Fibroblast of skin of right quadriceps (primary cell): ENCODE data around the gene TNIP1.
A peak's percentile ranks its signal among the peaks of the same experiment; 100 is the strongest.

Source experiments
- DNase-seq: peaks from one replicate; pipeline ENCODE4 v3.0.0-alpha.2; 2013

The TNIP1 gene, protein sequence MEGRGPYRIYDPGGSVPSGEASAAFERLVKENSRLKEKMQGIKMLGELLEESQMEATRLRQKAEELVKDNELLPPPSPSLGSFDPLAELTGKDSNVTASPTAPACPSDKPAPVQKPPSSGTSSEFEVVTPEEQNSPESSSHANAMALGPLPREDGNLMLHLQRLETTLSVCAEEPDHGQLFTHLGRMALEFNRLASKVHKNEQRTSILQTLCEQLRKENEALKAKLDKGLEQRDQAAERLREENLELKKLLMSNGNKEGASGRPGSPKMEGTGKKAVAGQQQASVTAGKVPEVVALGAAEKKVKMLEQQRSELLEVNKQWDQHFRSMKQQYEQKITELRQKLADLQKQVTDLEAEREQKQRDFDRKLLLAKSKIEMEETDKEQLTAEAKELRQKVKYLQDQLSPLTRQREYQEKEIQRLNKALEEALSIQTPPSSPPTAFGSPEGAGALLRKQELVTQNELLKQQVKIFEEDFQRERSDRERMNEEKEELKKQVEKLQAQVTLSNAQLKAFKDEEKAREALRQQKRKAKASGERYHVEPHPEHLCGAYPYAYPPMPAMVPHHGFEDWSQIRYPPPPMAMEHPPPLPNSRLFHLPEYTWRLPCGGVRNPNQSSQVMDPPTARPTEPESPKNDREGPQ

DNA sequence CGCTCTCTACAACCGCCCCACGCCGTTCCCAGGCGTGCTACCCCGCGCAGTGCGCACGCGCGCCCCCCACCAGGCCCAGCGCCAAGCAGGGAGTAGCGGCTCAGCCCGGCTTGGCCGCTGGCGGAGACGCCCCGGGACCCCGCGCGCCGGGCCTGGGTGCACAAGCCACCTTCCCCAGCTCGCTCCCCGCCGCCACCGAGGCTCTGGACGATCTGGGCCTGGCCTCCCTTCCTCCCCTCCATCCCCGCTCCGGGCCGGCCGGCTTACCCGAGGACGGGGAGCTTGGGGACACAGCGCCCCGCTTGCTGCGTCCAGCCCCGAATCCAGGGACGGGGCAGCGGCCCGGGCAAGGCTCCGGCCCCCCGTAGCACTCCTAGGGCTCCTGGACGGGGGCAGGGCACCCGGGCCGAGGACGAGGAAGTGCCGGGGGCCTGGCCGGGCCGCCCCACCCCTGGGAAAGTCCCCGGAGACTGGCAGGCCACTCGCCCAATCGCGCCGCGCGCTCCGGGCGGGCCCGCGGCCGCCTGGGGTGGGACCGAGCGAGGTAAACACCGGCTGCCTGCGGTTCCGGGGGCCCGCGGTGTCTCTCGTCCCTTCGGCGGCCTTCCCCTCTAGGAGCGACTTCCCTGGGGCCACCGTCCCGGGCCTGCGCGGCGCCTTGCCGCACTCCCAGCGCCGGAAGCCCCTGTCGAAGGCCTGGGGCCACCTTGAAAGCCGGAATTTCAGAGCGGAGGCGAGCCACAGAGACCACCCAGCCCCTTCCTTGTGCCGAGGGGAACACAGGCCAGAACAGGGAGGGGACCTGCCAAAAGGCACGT, at the start of gene TNIP1:
TSS of gene TNIP1 (minus strand) at position 422 of the 818 bp plus-strand sequence. CDS start 15,939 bp downstream, outside the sequence.
- DNase-seq = peak; percentile 94

DNA sequence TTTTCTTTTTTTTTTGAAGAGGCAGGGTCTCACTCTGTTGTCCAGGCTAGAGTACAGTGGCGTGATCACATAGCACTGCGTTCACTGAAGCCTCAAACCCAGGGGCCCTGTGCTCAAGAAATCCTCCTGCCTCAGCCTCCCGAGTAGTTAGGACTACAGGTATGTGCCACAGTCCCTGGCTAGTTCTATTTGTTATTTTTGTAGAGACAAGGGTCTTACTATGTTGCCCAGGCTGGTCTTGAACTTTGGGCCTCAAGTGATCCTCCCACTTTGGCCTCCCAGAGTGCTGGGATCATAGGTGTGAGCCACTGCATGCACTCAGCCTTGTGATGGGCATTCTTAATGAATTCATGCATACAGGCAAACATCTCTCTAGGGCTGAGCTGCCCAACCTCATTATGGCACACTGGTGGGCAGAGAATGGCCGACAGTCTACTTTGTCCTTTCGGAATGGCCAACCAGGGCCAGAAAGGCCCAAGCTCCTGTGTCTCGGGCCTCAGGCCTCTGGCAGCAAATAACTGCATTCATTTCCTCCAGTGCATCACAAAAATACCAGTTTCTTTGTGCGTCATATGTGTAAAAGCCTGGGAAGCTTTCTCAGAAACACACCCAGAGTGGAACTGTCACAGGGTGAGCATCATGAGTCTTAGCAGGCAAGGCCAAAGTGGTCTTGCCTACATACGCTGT, 49.5 kb upstream of the TNIP1 start:
- DNase-seq = no peak

DNA sequence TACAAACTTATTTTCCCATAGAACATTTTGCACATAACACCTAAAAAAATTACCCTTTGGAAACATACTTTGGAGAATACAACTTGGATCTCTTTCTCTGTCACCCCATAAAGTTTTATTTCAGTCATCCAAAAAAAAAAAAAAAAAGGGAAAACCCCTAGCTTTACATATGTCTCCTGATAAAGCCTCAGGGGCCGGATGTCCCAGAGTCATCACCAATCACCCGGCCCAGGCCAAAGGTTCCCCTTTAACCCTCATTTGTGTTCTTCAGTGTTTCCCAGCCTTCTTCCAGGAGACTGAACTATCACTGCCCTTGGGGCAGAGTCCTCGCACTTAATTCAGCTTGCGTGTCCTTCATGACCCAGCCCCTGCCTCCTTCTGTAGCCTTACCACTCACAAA, 48.0 kb upstream of the TNIP1 start:
- no peak for DNase-seq

DNA sequence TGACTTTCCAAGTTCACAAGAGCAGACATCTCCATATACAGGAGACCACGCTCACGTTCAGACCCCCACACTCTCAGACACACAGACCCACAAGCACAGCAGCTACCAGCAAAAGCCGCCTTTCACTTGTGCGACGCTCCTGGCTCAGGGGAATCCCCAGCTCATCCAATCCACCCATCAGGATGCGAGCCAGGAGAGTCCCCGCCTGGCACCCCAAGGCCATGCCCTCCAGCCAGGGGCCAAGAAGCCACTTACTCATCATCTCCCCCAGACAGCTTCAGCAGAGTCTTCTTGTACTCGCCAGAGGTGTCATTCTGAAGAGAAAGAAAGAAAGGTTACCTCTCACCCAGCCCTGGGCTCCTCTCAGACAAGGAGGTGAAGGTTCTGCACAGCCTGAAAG, 47.1 kb upstream of the TNIP1 start:
- DNase-seq = no peak

DNA sequence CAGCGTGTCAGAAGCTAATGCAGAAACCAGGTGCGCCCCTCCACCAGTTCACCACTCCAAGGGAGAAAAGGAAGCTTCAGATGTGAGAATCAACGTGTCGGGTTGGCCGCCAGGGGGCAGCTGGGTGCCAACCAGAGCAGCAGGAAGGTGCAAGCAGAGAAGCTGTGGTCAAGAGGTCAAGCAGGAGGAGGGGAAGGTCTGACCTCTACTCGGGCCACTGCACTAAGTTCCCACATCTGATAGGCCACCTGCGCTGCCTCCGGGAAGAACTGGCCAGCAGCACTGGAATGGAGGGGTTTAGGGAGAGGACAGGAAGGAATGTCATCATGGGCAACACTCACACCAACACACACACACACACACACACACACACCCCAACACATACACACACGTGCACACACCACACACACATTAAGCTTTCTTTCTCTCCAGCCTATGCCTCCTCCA, 45.4 kb upstream of the TNIP1 start:
- DNase-seq = peak; percentile 41

DNA sequence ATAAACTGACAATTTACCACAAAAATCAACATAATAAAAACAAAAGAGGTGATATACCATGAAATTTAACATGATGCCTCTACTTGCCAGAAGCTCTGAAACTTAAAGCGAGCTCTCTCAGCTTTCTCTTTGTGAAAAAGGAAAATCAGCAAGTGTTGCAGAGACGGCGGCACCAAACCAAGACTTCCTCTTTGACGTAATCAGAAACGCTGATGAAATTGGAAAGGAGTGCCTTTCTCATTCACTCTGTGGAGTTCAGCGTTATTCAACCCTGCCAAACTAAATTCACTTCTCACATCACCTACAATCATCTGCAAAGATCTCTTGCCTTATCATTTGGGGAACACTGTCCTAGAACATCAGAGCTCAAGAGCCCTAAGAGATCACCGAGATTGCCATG, 44.6 kb upstream of the TNIP1 start:
- no peak for DNase-seq

DNA sequence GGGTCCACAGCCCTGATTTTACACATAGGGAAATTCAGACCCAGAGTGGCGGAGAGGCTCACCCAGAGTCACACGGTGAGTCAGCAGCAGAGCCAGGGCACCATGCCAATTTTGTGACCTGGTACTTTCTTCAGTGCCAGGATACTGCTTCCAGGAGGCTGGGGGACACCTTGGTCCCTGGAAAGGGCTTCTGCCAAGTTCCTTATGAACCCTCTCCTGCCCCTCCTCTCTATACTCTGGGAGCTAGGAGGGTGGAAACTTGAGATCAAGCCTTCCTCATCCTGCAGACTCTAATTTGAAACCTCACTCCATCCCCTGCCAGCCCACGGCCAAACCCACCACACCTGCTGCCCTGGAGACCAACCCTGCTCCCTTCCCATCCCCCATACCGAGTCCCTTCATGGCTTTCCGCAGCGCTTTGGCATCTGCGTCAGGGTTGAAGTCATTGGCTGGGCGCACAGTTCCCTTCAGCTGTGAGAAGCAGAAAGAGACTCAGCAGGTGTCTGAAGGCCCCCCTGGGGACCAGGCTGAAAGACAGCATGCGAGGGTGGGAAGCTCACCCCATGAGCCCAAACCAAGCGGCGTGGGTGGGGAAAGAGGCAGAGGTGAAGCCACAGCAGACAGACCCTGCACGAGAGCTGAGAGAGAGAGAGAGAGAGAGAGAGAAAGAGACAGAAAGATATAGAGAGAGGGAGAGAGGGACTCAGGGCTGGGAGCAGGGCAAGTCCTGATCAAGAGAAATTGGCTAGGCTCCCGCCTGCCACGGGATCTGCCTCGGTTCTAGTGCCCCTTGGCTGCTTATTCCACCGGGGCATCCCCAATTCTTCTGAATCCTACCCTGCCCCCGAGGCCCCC, 43.3 kb upstream of the TNIP1 start:
- peak; percentile 14 for DNase-seq

DNA sequence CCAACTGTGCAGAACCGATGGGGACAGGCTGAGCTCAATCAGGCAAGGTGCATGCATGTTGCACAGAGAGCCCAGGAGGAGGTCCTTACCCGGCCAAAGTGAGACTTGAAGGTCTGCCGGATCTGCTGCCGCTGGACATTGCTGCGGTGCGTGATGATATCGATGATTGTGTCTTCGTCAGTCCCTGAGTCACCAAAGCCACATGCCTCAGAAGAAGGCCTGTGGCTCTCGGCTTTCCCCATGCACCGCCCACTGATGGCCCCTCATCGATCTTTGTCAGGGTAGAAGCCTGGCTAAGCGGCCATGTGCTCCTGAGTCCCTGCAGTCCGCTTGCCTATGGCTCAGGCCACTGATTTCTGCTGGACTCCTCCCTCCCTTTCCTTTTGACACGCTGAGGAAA, 42.0 kb upstream of the TNIP1 start:
- no peak for DNase-seq

DNA sequence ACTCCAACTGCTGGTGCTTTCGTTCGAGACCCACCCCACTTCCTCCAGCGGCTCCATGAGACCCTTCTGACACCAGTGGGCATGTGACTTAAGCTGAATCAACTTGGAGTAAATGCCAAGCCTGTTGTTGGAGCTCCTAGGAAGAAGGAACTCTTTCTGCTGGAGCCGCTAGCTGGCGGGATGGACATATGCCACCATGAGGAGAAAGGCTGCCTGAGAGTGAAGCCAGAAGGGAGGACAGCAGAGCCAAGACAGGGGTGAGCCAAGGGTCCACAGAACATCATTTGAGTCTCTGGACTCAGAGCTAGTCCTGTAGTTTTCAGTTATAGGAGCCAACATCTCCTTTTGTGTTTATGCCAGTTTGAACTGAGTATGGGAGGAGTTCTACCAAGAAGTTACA, 40.8 kb upstream of the TNIP1 start:
- DNase-seq = no peak

DNA sequence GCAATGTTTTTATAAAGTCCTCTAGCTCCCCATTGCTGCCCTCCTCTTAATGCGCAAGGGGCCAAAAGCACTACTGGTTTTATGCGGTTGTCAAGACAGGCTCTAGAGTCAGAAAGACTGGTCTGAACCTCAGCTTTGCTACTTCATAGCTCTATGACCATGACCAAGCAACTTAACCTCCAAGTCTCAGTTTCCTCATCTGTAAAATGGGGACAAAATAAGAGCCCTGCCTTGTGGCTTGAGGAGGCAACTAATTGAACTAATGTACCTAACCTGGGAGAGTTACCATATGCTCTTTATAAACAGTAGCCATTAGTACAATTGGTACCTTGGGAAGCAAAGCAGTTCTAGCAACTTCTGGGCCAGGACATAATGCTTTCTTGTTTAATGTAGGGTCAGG, 40.3 kb upstream of the TNIP1 start:
- DNase-seq = no peak

DNA sequence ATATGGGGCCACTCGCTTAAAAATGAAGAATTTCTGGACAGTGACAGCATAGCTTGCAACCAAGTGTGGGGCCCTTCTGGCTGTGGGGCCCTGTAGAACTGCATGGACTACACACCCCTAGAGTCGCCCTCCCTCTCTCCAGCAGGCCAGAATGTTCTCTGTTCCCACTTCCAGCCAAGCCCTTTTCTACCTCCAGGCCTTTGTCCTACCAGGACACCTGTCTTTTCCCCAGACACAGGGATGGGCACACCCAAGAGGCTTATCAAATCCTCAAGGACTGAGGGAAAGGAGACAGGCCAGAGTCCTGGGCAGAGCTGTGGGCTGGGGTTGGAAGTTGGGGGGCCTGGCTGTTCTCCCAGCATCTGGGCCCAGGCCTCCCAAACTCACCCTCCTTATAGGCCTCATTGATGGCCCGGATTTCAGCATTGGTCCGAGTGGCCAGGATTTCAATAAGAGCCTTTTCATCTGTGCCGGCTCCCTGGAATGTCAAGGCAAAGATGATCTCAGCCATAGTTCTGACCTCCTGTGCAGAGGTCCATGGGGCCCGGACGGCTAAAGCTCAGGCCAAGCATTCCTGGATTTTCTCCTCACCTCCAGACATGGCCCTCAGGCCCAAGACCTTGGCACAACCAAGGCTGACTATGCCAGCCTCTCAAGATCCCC, 38.2 kb upstream of the TNIP1 start:
- DNase-seq = no peak

DNA sequence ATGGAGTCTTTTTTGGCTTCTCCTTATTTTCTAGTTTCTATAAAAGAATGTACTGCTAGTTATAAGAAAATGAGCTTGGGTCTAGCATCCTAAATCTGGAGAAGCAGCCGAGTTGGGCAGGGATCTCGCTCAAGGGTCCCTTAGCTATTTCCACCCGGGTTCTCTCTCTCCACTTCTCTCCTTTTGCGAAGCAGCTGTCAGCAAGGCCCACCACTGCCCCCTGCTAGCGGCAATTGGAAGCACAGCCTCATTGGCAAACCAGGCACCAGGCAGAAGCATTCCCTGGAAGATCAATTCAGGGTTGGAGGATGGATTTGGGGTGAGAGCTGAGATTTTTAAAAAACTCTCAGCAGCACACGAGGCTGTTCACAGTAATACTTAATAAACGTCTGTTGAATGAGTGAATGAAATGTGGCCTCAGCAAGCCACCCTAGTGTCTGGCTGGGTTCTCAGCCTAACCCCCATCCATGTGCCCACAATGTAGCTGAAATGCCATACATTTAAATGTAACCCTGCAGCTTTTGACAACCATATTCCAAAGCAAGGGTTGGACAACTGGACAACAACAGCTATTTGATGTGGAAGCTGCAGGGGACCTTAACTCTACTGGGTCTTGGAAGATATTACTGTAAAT, 34.6 kb upstream of the TNIP1 start:
- peak; percentile 48 for DNase-seq

DNA sequence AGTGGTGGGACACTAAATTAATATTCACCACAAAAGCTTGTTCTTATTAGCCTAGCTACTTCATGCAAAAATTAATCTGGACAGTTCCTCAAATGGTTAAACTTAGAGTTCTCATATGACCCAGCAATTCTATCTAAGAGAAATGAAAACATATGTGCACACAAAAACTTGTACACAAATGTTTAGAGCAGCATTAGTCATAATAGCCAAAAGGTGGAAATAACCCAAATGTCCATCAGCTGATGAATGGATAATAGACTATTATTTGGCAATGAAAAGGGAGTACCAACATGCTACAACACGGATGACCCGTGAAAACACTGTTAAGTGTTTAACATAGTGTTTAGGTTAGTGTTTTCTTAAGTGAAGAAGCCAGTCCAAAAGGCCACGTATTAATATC, 32.8 kb upstream of the TNIP1 start:
- no peak for DNase-seq

DNA sequence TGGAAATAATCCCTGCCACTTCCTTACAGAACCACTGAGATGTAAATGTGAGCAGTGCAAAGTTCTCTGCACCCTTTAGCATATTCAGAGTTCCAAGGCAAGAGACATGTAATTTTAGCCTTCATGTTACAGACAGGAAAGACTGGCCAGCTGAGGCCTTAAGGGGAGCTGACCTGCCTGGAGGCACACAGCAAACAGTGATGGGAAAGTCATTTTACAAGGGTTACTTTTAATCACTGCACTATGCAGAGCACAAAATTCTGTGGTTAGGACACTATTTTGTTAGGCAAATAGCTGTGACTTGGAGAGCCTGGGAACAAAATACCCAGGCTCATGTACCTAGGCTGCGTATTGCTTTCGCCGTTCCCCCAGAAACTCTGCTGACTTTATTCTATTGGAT, 30.2 kb upstream of the TNIP1 start:
- DNase-seq = no peak

DNA sequence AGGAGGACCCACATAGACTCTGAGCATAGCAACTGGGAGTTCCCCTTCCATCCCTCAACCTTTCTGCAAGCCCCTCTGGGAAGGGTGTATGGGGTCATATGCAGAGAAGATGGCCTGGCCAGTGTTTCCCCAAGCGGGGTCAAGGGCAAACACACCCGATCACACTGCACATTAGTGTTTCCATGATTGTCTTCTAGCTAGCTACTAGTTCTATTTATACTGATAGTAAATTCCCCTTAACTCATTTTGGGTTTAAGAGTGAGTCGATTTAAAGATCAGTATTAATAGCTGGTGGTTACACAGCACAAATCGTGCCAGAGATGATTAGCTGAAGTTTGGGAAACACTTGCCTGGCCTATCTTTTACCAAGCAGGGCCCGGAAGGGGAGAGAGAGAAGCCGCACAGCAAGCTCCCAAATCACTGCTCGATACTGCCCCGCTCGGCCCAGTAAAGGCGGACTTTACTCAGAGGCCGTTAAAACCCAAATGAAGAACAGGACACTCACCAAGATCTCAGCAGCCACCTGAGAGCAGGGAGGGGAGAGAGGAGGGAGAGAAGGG, 29.4 kb upstream of the TNIP1 start:
- DNase-seq = no peak

DNA sequence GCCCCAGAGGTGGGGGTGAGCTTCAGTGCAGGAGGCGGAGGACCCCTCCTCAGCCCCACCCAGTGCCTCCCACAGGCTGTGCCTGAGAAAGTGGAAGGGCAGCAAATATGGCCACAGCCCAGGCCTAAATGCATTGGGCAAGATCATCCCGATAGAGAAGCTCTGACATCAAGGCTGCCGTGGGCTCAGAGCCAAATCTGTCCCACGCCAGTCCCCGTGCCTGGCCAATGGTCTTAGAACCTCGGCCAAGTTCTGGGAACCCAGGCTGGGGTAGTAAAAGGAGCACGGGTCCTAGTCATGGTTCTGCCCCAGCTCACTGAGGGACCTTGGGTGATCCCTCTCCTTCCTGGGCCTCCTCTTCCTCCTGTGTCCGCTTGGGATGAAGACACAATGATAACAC, 27.7 kb upstream of the TNIP1 start:
- no peak for DNase-seq

DNA sequence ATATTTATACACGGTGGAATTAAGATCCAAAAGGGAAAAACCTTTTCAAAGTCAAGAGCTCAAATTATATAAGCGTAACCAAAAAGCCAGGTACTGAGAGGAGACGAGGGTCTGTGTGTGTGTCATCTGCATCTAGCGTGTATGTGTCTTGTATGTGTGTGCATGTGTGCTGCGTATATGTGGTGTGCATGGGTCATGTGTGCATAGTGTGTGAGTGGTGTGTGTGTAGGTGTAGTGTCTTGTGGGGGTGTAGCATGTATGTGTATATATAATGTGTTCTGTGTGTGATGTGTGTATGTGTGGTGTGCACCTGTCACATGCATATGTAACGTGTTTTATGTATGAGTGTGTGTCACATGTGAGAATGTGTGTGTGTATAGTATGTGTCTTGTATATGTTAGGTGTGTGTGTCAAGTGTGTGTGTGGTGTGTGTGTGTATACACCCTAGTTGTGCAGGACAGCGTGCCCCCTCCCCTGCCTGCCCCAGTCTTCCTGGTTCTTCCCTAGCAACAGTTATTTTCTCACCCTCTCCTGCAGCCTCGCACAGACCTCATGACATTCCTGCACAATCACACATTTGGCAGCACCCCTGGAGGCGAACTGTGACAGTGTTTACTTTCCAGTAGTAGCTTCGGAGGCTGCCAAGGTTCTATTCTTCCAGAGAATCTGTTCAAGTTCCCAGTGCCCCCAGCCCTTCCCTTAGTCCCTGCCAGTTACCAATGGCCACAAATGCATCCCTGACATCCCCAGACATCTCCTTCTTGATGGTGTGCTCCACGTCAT, 27.1 kb upstream of the TNIP1 start:
- DNase-seq = no peak

DNA sequence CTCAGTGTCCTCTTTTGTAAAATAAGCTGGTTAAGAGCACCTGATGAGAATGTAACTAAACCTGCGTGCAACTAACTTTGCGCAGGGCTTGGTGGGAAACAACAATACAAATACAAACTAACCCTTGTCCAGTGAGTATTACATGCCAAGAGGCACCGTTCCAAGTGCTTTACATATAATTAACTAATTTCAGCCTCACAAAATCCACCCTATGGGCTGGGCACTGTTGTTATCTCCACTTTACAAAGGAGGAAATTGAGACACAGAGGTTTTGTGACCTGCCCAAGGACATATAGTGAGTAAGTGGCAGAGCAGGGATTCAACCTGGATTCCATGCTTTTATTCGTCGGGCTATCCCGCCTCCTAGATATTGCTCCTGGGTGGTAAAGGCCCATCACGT, 26.2 kb upstream of the TNIP1 start:
- no peak for DNase-seq

DNA sequence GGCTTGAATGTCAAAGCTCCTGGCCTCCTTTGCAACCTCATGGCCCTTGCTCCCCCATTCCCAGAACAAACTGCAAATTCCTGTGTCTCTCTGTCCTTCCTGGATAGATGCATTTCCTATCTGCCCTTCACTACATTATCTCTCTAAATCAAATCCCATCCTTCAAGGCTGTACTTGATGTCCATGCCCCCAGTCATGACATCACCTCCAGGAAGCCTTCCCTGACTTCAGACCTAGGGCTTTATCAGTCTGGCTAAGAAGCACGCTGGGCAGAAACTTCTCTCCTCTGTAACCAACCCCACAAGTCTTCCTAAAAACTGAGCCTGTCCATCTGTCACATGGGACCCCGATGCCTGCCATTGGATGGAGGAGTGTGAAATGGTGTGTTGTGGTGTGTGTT, 25.7 kb upstream of the TNIP1 start:
- no peak for DNase-seq

DNA sequence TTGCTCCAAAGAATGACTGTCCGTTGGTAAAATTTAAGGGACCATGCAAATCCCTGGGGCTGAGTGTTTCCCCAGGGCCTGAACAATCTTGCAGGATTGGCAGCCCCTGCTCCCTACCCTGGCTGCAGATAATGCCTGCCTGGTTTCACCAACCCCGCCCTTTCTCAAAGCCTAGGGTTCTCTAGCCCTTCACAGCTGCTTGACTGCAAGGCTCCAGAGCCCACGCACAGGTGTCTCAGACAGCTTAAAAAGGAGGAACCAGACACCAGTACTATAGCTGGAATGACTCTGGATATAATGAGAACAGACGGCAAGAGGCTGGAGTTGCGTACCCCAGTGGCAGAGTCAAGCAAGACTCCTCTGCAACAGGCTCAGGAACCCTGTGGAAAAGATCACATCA, 25.2 kb upstream of the TNIP1 start:
- no peak for DNase-seq
